ENCODE results near the gene RAET1G.

The RAET1G gene

DNA sequence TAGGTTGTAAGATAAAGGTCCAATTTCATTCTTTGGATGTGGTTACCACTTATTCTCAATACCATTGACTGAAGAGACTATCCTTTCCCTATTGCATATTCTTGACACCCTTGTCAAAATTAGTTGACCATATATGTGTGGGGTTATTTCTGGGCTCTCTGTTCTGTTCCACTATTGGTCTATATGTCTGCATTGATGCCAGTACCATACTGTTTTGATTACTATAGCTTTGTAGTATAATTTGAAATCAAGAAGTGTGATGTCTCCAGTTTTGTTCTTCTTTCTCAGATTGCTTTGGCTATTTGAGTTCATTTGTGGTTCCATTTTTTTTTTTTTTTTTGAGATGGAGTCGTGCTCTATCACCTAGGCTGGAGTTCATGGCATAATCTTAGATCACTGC is 50.7 kb downstream of the RAET1G start:
- H3K27me3 ChIP-seq = no peaks in the 10 kb centered on the region
- H3K4me3 ChIP-seq (ENCODE audit: low read depth, low read length) = no peak overlapping the region
- H3K4me1 ChIP-seq = no peaks in the 10 kb centered on the region
- TF ChIP-seq, protein P1, sequence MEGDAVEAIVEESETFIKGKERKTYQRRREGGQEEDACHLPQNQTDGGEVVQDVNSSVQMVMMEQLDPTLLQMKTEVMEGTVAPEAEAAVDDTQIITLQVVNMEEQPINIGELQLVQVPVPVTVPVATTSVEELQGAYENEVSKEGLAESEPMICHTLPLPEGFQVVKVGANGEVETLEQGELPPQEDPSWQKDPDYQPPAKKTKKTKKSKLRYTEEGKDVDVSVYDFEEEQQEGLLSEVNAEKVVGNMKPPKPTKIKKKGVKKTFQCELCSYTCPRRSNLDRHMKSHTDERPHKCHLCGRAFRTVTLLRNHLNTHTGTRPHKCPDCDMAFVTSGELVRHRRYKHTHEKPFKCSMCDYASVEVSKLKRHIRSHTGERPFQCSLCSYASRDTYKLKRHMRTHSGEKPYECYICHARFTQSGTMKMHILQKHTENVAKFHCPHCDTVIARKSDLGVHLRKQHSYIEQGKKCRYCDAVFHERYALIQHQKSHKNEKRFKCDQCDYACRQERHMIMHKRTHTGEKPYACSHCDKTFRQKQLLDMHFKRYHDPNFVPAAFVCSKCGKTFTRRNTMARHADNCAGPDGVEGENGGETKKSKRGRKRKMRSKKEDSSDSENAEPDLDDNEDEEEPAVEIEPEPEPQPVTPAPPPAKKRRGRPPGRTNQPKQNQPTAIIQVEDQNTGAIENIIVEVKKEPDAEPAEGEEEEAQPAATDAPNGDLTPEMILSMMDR (IDR thresholded peaks at IDR 0.05; ENCODE audit: low read depth, low read length) = no peak
- DNase-seq = no peak
- no peaks in the 10 kb centered on the region for H3K36me3 ChIP-seq
- H3K9me3 ChIP-seq = no peaks in the 10 kb centered on the region

DNA sequence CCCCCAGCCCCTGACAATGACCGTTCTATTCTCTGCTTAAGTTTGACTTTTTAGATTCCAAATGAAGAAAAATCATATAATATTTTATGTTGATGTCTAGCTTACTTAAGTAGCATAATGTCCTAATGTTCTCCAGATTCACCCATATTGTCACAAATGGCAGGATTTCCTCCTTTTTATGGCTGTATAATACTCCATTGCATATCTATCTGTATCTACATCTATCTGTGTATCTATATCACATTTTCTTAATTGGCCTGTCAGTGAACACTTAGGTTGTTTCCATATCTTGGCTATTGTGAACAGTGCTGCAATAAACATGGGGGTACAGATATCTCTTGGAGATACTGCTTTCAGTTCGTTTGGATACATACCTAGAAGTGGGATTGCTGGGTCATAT is 51.7 kb downstream of the RAET1G start:
- H3K9me3 ChIP-seq = no peaks in the 10 kb centered on the region
- TF ChIP-seq, protein P1 (IDR thresholded peaks at IDR 0.05; ENCODE audit: low read depth, low read length) = no peak
- no peaks in the 10 kb centered on the region for H3K4me1 ChIP-seq
- H3K27me3 ChIP-seq = no peaks in the 10 kb centered on the region
- H3K4me3 ChIP-seq (ENCODE audit: low read depth, low read length) = no peak overlapping the region
- no peak for DNase-seq
- H3K36me3 ChIP-seq = no peaks in the 10 kb centered on the region

DNA sequence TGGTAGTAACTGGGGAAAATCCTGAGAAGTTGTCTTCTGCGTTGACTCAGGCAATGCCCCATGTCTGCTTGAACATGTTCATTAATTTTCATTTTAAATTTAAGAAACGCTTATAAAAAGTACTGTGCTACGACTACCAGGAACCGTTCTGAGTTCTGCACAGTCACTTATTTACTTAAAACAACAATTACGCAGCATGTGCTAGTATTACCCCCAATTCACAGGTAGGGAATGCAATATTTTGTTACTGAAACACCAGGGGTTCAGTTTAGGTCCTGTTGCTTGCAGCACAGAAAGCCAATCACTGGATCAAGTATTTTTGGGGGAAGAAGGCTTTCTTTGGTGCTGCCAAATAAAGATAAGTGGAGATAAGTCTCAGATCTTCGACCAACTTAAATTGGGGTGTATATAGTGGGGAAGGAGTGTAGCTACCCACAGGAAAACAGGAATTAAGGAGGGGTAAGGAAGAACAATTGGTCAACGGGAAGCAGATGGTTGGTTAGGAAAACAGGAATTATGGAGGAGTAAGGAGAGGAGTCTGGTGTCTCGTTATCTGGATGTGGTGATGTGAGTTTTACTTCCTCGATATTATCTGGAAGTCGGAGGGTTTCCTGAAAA is 53.5 kb downstream of the RAET1G start:
- no peak for DNase-seq
- H3K9me3 ChIP-seq = no peaks in the 10 kb centered on the region
- TF ChIP-seq, protein P1 (IDR thresholded peaks at IDR 0.05; ENCODE audit: low read depth, low read length) = no peak
- H3K4me3 ChIP-seq (ENCODE audit: low read depth, low read length) = no peak overlapping the region
- no peaks in the 10 kb centered on the region for H3K4me1 ChIP-seq
- no peaks in the 10 kb centered on the region for H3K36me3 ChIP-seq
- no peaks in the 10 kb centered on the region for H3K27me3 ChIP-seq

GRCh38 chr6:149867876-149868640 is 54.9 kb downstream of the RAET1G start:
- H3K4me3 ChIP-seq (ENCODE audit: low read depth, low read length) = no peak overlapping the region
- H3K9me3 ChIP-seq = no peaks in the 10 kb centered on the region
- H3K27me3 ChIP-seq = no peaks in the 10 kb centered on the region
- H3K4me1 ChIP-seq = no peaks in the 10 kb centered on the region
- no peak for DNase-seq
- no peaks in the 10 kb centered on the region for H3K36me3 ChIP-seq
- TF ChIP-seq, protein P1 (IDR thresholded peaks at IDR 0.05; ENCODE audit: low read depth, low read length) = no peak

Data from BE2C (cell line).